Mesothelial cell of epicardium (in vitro differentiated cells): Measurements from ENCODE around the gene TM9SF4. TPM values are rescaled to one million over a fixed set of nuclear protein-coding genes. Genes with fewer than 3 reads are reported as not detected.

Source experiments
- DNase-seq, 2 experiments: peaks; one replicate each; pipeline ENCODE4 v3.0.0; 2021; ENCODE audit warnings: low spot score in 2 of 2; ENCODE audit not compliant: unreplicated experiment in 2 of 2
- H3K27ac Mint-ChIP-seq: 2 replicates; pipeline ENCODE4 v1.8.0; 2021; ENCODE audit warnings: mixed read lengths
- H3K27me3 Mint-ChIP-seq: 2 replicates; pipeline ENCODE4 v1.8.0; 2021; ENCODE audit warnings: low read depth, mixed read lengths
- H3K36me3 Mint-ChIP-seq: 2 replicates; pipeline ENCODE4 v1.8.0; 2021; ENCODE audit warnings: mixed read lengths
- H3K4me1 Mint-ChIP-seq: 2 replicates; pipeline ENCODE4 v1.8.0; 2021; ENCODE audit warnings: mixed read lengths
- H3K4me3 Mint-ChIP-seq: 2 replicates; pipeline ENCODE4 v1.8.0; 2021; ENCODE audit warnings: mild to moderate bottlenecking, moderate library complexity, mixed read lengths
- H3K9me3 Mint-ChIP-seq: 2 replicates; pipeline ENCODE4 v1.8.0; 2021; ENCODE audit warnings: mixed read lengths
- CTCF ChIP-seq: fragments of 200-600 bp; sonication (generic); IDR thresholded peaks from one replicate; pipeline ENCODE4 v1.5.0; 2021; ENCODE audit warnings: antibody characterized with exemption; ENCODE audit not compliant: unreplicated experiment
- total RNA-seq: library from RNA; stranded (reverse); gene quantifications from 3 replicates; pipeline ENCODE4 v1.2.1, GENCODE V29; 2021

TM9SF4 gene
- total RNA-seq, 1 donor from 2014 or later: 77.8 TPM

- TF ChIP-seq CTCF: no peak
- Mint-ChIP-seq H3K27ac (no peak overlapping the region), H3K4me1 (peaks cover 3% of the 10 kb centered on the region), H3K4me3 (no peak overlapping the region), H3K36me3 (peaks cover 19% of the 10 kb centered on the region), H3K9me3 (peaks cover 4% of the 10 kb centered on the region), H3K27me3 (no peaks in the 10 kb centered on the region)
- no peak for DNase-seq
Measured at GRCh38 chr20:32124916-32125454, 15.5 kb downstream of the TM9SF4 start.

- no peak for DNase-seq
- peaks cover 7% of the 10 kb centered on the region for H3K4me1 Mint-ChIP-seq
- TF ChIP-seq CTCF: no peak
- no peak overlapping the region for H3K27ac Mint-ChIP-seq
- peaks cover 16% of the 10 kb centered on the region for H3K36me3 Mint-ChIP-seq
- peaks cover 4% of the 10 kb centered on the region for H3K9me3 Mint-ChIP-seq
- no peak overlapping the region for H3K4me3 Mint-ChIP-seq
- H3K27me3 Mint-ChIP-seq: no peaks in the 10 kb centered on the region
Measured at GRCh38 chr20:32125506-32125905, 16.0 kb downstream of the TM9SF4 start.

- no peak for DNase-seq
- Mint-ChIP-seq H3K27me3 (no peaks in the 10 kb centered on the region), H3K9me3 (peaks cover 4% of the 10 kb centered on the region), H3K27ac (peak overlapping the region; percentile 30), H3K36me3 (peaks cover 14% of the 10 kb centered on the region), H3K4me3 (no peak overlapping the region), H3K4me1 (peaks cover 8% of the 10 kb centered on the region)
- TF ChIP-seq CTCF: no peak
Measured at GRCh38 chr20:32126919-32127318, 17.4 kb downstream of the TM9SF4 start.

- Mint-ChIP-seq H3K4me3 (no peak overlapping the region), H3K27me3 (no peaks in the 10 kb centered on the region), H3K27ac (peak overlapping the region; percentile 30), H3K9me3 (peaks cover 4% of the 10 kb centered on the region), H3K4me1 (peaks cover 8% of the 10 kb centered on the region), H3K36me3 (peaks cover 14% of the 10 kb centered on the region)
- no peak for DNase-seq
- TF ChIP-seq CTCF: no peak
Measured at GRCh38 chr20:32127347-32127746, 17.8 kb downstream of the TM9SF4 start.

- Mint-ChIP-seq H3K9me3 (peaks cover 4% of the 10 kb centered on the region), H3K27me3 (no peaks in the 10 kb centered on the region), H3K27ac (no peak overlapping the region), H3K4me1 (peaks cover 8% of the 10 kb centered on the region), H3K36me3 (peaks cover 14% of the 10 kb centered on the region), H3K4me3 (no peak overlapping the region)
- no peak for DNase-seq
- TF ChIP-seq CTCF: no peak
Measured at GRCh38 chr20:32128167-32128566, 18.7 kb downstream of the TM9SF4 start.

GRCh38 chr20:32129863-32130262, 20.3 kb downstream of the TM9SF4 start:
- H3K36me3 Mint-ChIP-seq: peaks cover 6% of the 10 kb centered on the region
- no peak overlapping the region for H3K27ac Mint-ChIP-seq
- peaks cover 8% of the 10 kb centered on the region for H3K4me1 Mint-ChIP-seq
- TF ChIP-seq CTCF: no peak
- no peak overlapping the region for H3K4me3 Mint-ChIP-seq
- no peaks in the 10 kb centered on the region for H3K27me3 Mint-ChIP-seq
- no peaks in the 10 kb centered on the region for H3K9me3 Mint-ChIP-seq
- DNase-seq: no peak
